Measurements from ENCODE around the gene GUSB. TPM values are rescaled to one million over a fixed set of nuclear protein-coding genes. Genes with fewer than 3 reads are reported as not detected.
"Not testable (repeated sequence)": the region's sequence is repeated elsewhere in the genome, so short reads cannot be mapped to it uniquely, and the experiment has no call there.

The GUSB gene
- total and polyA plus RNA-seq, 2 of the 4 experiments (the other 2 are of a cell fraction): 12.9 to 47.7 TPM

GRCh38 chr7:65964671-65965070 lies 17.3 kb downstream of the GUSB start:
- ATAC-seq (ENCODE audit: low read depth); H2AK5ac ChIP-seq (ENCODE audit: low read depth, low read length); H4K5ac ChIP-seq (ENCODE audit: low read depth, low read length); DNase-seq; H3K27me3 ChIP-seq (ENCODE audit: control insufficient read depth, insufficient read depth, low read length); H2BK5ac ChIP-seq (ENCODE audit: low read depth, low read length, poor library complexity, severe bottlenecking); H3K9ac ChIP-seq (ENCODE audit: low read depth, low read length); POLR2A ChIA-PET (ENCODE audit: unreplicated experiment); H3K56ac ChIP-seq (ENCODE audit: extremely low read depth, insufficient read depth, low read length); H3K27ac ChIP-seq (ENCODE audit: insufficient read depth, low read length); H2BK15ac ChIP-seq (ENCODE audit: low read depth, low read length); H2BK120ac ChIP-seq (ENCODE audit: low read depth, low read length); CTCF ChIA-PET; H4K8ac ChIP-seq (ENCODE audit: low read depth in 2 of 2, low read length in 2 of 2); H3K9me3 ChIP-seq (ENCODE audit: control insufficient read depth, insufficient read depth, low read length); intact Hi-C loops (cut with micrococcal nuclease); dilution Hi-C loops (cut with HindIII; ENCODE audit: low sequenced_read_pairs, unreplicated experiment); H2BK20ac ChIP-seq (ENCODE audit: low read depth, low read length); H3K4ac ChIP-seq (ENCODE audit: low read depth, low read length); H4K20me1 ChIP-seq (ENCODE audit: insufficient read depth, low read length); H4K91ac ChIP-seq (ENCODE audit: insufficient read depth, low read depth, low read length); H3K4me3 ChIP-seq (ENCODE audit: insufficient read depth, low read depth, low read length); H3K14ac ChIP-seq (replicated peaks; ENCODE audit: low read depth, low read length); H3K9me1 ChIP-seq (ENCODE audit: insufficient read depth, low read length); H3K23ac ChIP-seq (ENCODE audit: low read depth, low read length); H3K4me2 ChIP-seq (ENCODE audit: low read depth, low read length); H3K4me1 ChIP-seq (ENCODE audit: control insufficient read depth, insufficient read depth, low read length); H3K18ac ChIP-seq (ENCODE audit: low read depth, low read length); H2AFZ ChIP-seq (replicated peaks; ENCODE audit: low read length, poor library complexity); H2AK9ac ChIP-seq (replicated peaks; ENCODE audit: low read depth, low read length, poor library complexity); BruUV-seq (replicated peaks): not testable (repeated sequence)
- in situ Hi-C loops (cut with MboI; ENCODE audit: low sequenced_read_pairs): loop anchor here (25.0 kb wide), 1 partner anchor 227 kb away; no protein-coding TSS in a partner anchor
- WGBS, 2 experiments (ENCODE audit: extremely low coverage in 2 of 2, insufficient read length in 1 of 2): no CpG with 5 or more reads among the region's 3 CpGs
- peaks cover 58% of the 10 kb centered on the region for H3K36me3 ChIP-seq (ENCODE audit: control insufficient read depth, insufficient read depth, low read length)
- peaks cover 0 to 11% of the 10 kb centered on the region in 2 experiments; a peak in 3 of 4 replicates for H3K79me1 ChIP-seq (ENCODE audit: low read depth in 1 of 2, low read length in 2 of 2)

Data from IMR-90 (cell line).